H1 (cell line): ENCODE data around the gene MAGOH.

Experiments
- EZH2 ChIP-seq: fragments of 200-600 bp; sonication (generic); IDR thresholded peaks from 2 replicates; pipeline ENCODE4 v1.7.1; 2012; ENCODE audit warnings: low read depth, mild to moderate bottlenecking, moderate library complexity, low read length, inconsistent platforms; ENCODE audit not compliant: severe bottlenecking
- MAFK ChIP-seq: IDR thresholded peaks from 2 replicates; pipeline ENCODE4 v1.6.1; 2012; ENCODE audit warnings: low read depth, mild to moderate bottlenecking, improper control_type of control experiment, low read length
- RAD21 ChIP-seq, 2 experiments: IDR thresholded peaks in 1 of 2; conservative IDR thresholded peaks in 1 of 2; 2 replicates each; pipeline ENCODE4 v1.6.1; 2011; ENCODE audit warnings: low read depth in 2 of 2, low read length in 2 of 2, improper control_type of control experiment in 1 of 2, inconsistent platforms in 1 of 2, mild to moderate bottlenecking in 1 of 2, moderate library complexity in 1 of 2
- RFX5 ChIP-seq: IDR thresholded peaks from 2 replicates; pipeline ENCODE4 v1.6.1; 2011; ENCODE audit warnings: low read depth, low read length, improper control_type of control experiment, borderline replicate concordance
- YY1 ChIP-seq: IDR thresholded peaks from 2 replicates; pipeline ENCODE4 v1.6.1; 2011; ENCODE audit warnings: low read depth, mild to moderate bottlenecking, low read length
- TF ChIP-seq, protein P1 (sequence below): IDR thresholded peaks from 2 replicates; pipeline ENCODE4 v1.6.1; 2012; ENCODE audit warnings: low read length, inconsistent platforms
- TF ChIP-seq, protein P2 (sequence below), 3 experiments: IDR thresholded peaks; 1 replicate in 2 of 3; 2 replicates in 1 of 3; pipeline versions ENCODE4 v1.5.1 to v1.6.1; 2011; ENCODE audit warnings: low read length in 3 of 3, mild to moderate bottlenecking in 3 of 3, inconsistent platforms in 2 of 3, low read depth in 1 of 3, moderate library complexity in 1 of 3; ENCODE audit not compliant: insufficient read depth in 1 of 3; ENCODE audit errors: control extremely low read depth in 1 of 3

GRCh38 chr1:53188099-53188498, 50.2 kb downstream of the MAGOH start:
- TF ChIP-seq RFX5 (no peak), EZH2 (no peak), MAFK (no peak), RAD21 (IDR thresholded peaks at IDR 0.05 in 1 of 2, conservative IDR thresholded peaks at IDR 0.05 in 1 of 2; ENCODE audit: low read depth in 2 of 2, low read length in 2 of 2) (no peak), YY1 (no peak)
- TF ChIP-seq, protein P1, sequence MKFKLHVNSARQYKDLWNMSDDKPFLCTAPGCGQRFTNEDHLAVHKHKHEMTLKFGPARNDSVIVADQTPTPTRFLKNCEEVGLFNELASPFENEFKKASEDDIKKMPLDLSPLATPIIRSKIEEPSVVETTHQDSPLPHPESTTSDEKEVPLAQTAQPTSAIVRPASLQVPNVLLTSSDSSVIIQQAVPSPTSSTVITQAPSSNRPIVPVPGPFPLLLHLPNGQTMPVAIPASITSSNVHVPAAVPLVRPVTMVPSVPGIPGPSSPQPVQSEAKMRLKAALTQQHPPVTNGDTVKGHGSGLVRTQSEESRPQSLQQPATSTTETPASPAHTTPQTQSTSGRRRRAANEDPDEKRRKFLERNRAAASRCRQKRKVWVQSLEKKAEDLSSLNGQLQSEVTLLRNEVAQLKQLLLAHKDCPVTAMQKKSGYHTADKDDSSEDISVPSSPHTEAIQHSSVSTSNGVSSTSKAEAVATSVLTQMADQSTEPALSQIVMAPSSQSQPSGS: no peak
- TF ChIP-seq, protein P2, sequence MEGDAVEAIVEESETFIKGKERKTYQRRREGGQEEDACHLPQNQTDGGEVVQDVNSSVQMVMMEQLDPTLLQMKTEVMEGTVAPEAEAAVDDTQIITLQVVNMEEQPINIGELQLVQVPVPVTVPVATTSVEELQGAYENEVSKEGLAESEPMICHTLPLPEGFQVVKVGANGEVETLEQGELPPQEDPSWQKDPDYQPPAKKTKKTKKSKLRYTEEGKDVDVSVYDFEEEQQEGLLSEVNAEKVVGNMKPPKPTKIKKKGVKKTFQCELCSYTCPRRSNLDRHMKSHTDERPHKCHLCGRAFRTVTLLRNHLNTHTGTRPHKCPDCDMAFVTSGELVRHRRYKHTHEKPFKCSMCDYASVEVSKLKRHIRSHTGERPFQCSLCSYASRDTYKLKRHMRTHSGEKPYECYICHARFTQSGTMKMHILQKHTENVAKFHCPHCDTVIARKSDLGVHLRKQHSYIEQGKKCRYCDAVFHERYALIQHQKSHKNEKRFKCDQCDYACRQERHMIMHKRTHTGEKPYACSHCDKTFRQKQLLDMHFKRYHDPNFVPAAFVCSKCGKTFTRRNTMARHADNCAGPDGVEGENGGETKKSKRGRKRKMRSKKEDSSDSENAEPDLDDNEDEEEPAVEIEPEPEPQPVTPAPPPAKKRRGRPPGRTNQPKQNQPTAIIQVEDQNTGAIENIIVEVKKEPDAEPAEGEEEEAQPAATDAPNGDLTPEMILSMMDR (IDR thresholded peaks at IDR 0.05; ENCODE audit: control extremely low read depth in 1 of 3, insufficient read depth in 1 of 3, low read depth in 1 of 3, low read length in 3 of 3): no peak
